Neuron (in vitro differentiated cells): ENCODE measurements around the gene KCNJ5.

Experiments
- H2AFZ ChIP-seq: one replicate; pipeline ENCODE4 v1.6.1; 2013; ENCODE audit warnings: low read depth, mild to moderate bottlenecking, inconsistent platforms, low read length, moderate library complexity
- H3K27me3 ChIP-seq: one replicate; pipeline ENCODE4 v1.6.1; 2013; ENCODE audit warnings: low read length; ENCODE audit not compliant: insufficient read depth
- H3K36me3 ChIP-seq: one replicate; pipeline ENCODE4 v1.6.1; 2013; ENCODE audit warnings: low read length; ENCODE audit not compliant: insufficient read depth
- H3K4me1 ChIP-seq: one replicate; pipeline ENCODE4 v1.6.1; 2013; ENCODE audit warnings: low read length; ENCODE audit not compliant: insufficient read depth
- H3K4me3 ChIP-seq: 2 replicates; pipeline ENCODE4 v1.5.1; 2013; ENCODE audit warnings: mild to moderate bottlenecking, low read length, moderate library complexity
- H3K9me3 ChIP-seq: one replicate; pipeline ENCODE4 v1.6.1; 2013; ENCODE audit warnings: low read length

Gene KCNJ5

GRCh38 chr11:128893578-128894285, 2.6 kb downstream of the KCNJ5 start:
- Histone ChIP-seq H3K27me3 (peaks cover 26% of the 10 kb centered on the region), H3K36me3 (no peaks in the 10 kb centered on the region)

DNA sequence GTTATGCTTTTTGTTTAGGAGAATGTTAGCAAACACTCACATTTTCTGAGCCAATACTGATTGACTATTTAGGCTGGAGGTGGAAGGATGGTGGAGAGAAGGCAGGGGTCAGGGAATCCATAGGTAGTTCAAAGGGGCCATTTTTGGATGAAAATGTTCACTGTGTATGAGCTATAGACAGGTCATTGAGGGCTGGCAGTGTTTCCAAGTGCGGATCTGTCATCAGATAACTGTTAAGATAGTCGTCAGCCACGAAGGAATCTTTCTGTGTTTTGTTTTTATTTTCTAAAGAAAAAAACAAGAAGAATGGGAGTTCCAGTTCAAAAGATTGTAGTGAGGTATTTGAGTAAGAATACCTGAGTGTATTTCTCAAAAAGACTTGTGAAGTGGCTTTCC, 3.1 kb downstream of the KCNJ5 start:
- Histone ChIP-seq H3K9me3 (no peaks in the 10 kb centered on the region), H3K4me1 (peaks cover 8% of the 10 kb centered on the region), H3K36me3 (no peaks in the 10 kb centered on the region), H3K27me3 (peaks cover 23% of the 10 kb centered on the region), H2AFZ (no peak overlapping the region), H3K4me3 (no peak overlapping the region)

More at GRCh38 chr11:128893578-128894285, 2.6 kb downstream of the KCNJ5 start:
- no peaks in the 10 kb centered on the region for H3K9me3 ChIP-seq
- H3K4me1 ChIP-seq, result peaks cover 8% of the 10 kb centered on the region
- no peak overlapping the region for H2AFZ ChIP-seq
- no peak overlapping the region for H3K4me3 ChIP-seq

DNA sequence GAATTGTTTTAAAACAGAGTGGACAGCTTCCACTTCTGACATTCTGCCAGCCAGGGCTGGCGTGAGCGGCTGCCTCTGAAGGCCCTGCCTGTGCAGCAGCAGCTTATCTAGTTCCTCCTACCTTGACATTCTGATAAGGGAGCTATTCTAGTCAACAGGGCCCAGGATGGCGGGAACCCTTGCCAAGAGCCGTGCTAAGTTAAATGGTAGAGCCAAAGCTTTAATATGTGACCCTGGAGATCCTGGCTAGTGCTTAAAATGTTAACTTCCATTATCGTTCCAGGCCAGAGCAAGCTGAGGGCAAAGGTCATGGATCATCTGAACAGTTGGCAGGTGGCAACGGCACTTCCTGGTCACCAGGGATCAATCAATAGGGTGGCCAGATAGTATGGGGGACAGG, 3.5 kb downstream of the KCNJ5 start:
- Histone ChIP-seq H3K4me3 (no peak overlapping the region), H3K27me3 (peaks cover 19% of the 10 kb centered on the region), H3K36me3 (no peaks in the 10 kb centered on the region), H2AFZ (no peak overlapping the region), H3K4me1 (peaks cover 8% of the 10 kb centered on the region), H3K9me3 (no peaks in the 10 kb centered on the region)

- no peak overlapping the region for H2AFZ ChIP-seq
- H3K27me3 ChIP-seq, result peaks cover 10% of the 10 kb centered on the region
- H3K9me3 ChIP-seq, result no peaks in the 10 kb centered on the region
- H3K36me3 ChIP-seq, result no peaks in the 10 kb centered on the region
- H3K4me1 ChIP-seq, result peaks cover 8% of the 10 kb centered on the region
- no peak overlapping the region for H3K4me3 ChIP-seq
Measured at GRCh38 chr11:128895526-128895925, 4.4 kb downstream of the KCNJ5 start.

GRCh38 chr11:128896356-128896755, 5.2 kb downstream of the KCNJ5 start:
- Histone ChIP-seq H2AFZ (no peak overlapping the region), H3K4me3 (no peak overlapping the region), H3K4me1 (peaks cover 4% of the 10 kb centered on the region), H3K27me3 (peaks cover 10% of the 10 kb centered on the region), H3K9me3 (no peaks in the 10 kb centered on the region), H3K36me3 (no peaks in the 10 kb centered on the region)

DNA sequence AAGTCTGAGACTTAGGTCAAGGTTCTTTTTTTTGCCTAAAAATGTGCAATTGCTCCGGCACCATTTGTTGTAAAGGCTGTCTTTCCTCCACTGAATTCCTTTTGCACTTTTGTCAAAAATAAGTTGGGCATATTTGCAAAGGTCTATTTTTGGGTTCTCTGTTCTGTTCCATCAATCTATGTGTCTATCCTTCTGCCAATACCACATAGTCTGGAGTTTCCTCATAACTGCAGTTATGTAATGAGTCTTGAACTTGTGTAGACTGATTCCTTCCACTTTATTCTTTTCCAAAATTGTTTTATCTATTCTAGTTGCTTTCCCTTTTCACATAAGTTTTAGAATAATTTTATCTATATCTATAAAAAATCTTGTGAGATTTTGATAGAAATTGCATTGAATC, 6.7 kb downstream of the KCNJ5 start:
- Histone ChIP-seq H3K4me3 (no peak overlapping the region), H3K4me1 (peaks cover 3% of the 10 kb centered on the region), H2AFZ (no peak overlapping the region), H3K36me3 (no peaks in the 10 kb centered on the region), H3K27me3 (peaks cover 17% of the 10 kb centered on the region), H3K9me3 (no peaks in the 10 kb centered on the region)

- no peak overlapping the region for H3K4me3 ChIP-seq
- peaks cover 3% of the 10 kb centered on the region for H3K4me1 ChIP-seq
- no peak overlapping the region for H2AFZ ChIP-seq
- no peaks in the 10 kb centered on the region for H3K36me3 ChIP-seq
- H3K9me3 ChIP-seq, result no peaks in the 10 kb centered on the region
- peaks cover 17% of the 10 kb centered on the region for H3K27me3 ChIP-seq
Measured at GRCh38 chr11:128898580-128899344, 7.6 kb downstream of the KCNJ5 start.

DNA sequence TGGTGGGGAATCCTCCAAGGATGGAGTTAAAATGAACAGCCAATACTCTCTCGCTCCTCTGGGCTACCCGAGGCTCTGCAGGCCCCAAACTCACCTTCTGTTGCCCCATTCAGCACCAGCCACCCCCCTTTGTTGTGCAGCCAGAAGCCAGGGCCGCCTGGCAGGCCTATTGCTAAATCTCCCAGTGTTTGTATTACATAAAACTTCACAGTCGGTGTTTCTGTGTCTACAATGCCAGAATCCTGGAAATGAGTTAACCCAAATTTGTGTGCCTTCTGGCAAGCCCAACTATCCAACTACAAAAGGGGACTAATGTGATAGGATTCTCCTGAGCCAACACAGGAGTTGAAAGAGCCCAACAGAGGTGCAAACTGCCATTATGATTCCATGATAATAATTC, 9.3 kb downstream of the KCNJ5 start:
- H3K27me3 ChIP-seq, result peaks cover 23% of the 10 kb centered on the region
- H3K9me3 ChIP-seq, result no peaks in the 10 kb centered on the region
- H3K4me1 ChIP-seq, result peaks cover 5% of the 10 kb centered on the region
- no peaks in the 10 kb centered on the region for H3K36me3 ChIP-seq
- no peak overlapping the region for H2AFZ ChIP-seq
- H3K4me3 ChIP-seq, result no peak overlapping the region

DNA sequence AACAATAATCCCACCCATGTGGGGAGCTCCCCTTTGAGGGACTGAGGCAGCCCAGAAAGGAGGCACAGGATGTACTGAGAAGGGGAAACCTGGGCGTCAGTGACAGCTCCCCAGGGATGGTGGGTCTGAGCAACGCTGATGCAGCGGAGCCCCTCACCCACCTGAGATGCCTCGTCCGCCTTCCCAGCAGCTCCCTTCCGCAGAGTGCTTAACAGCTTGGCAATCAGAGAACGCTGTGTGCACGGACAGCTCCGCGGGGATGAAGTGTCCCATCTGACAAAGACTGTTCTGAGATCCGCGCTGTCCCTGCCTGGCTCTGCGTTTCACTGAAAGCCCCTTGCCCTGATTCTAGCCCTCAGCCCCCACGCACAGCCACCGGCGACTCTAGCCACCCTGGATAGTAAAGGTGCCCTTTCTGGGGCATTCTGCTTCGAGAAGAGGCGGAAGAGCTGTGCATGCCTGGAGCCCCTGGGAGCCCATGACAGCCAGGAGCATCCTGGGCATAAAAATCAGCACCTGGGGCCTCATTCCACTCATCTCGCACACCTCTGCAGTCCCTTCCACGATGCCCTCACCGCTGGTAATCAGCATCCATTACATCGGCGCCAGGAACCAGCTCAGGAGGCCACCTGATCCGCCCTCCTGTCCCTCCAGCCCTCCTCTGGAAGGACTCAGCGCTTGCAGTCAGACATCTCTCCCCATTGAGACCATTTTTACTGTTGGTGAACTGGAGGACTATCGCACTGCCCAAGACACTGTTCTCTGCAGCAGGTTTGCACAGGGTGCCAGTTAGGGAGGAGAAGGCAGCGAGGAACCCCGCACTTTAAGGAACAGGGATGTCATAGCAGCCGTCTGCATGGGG, 10.7 kb downstream of the KCNJ5 start:
- no peak overlapping the region for H3K4me3 ChIP-seq

GRCh38 chr11:128902515-128903066, 11.4 kb downstream of the KCNJ5 start:
- no peak overlapping the region for H3K4me3 ChIP-seq

More for the DNA sequence above, 10.7 kb downstream of the KCNJ5 start:
- Histone ChIP-seq H3K27me3 (peaks cover 23% of the 10 kb centered on the region), H3K9me3 (no peaks in the 10 kb centered on the region), H3K4me1 (peaks cover 5% of the 10 kb centered on the region), H2AFZ (no peak overlapping the region), H3K36me3 (no peaks in the 10 kb centered on the region)

GRCh38 chr11:128903248-128904061, 12.3 kb downstream of the KCNJ5 start:
- peaks cover 23% of the 10 kb centered on the region for H3K27me3 ChIP-seq

More at GRCh38 chr11:128902515-128903066, 11.4 kb downstream of the KCNJ5 start:
- Histone ChIP-seq H3K9me3 (no peaks in the 10 kb centered on the region), H3K36me3 (no peaks in the 10 kb centered on the region), H2AFZ (no peak overlapping the region), H3K27me3 (peaks cover 23% of the 10 kb centered on the region), H3K4me1 (peaks cover 5% of the 10 kb centered on the region)

GRCh38 chr11:128904303-128904655, 13.1 kb downstream of the KCNJ5 start:
- Histone ChIP-seq H2AFZ (no peak overlapping the region), H3K27me3 (peaks cover 23% of the 10 kb centered on the region), H3K4me1 (peaks cover 5% of the 10 kb centered on the region), H3K9me3 (no peaks in the 10 kb centered on the region), H3K36me3 (no peaks in the 10 kb centered on the region), H3K4me3 (no peak overlapping the region)

More at GRCh38 chr11:128903248-128904061, 12.3 kb downstream of the KCNJ5 start:
- peaks cover 5% of the 10 kb centered on the region for H3K4me1 ChIP-seq
- no peak overlapping the region for H2AFZ ChIP-seq
- H3K4me3 ChIP-seq, result no peak overlapping the region
- no peaks in the 10 kb centered on the region for H3K36me3 ChIP-seq
- no peaks in the 10 kb centered on the region for H3K9me3 ChIP-seq
